ENCODE results near the gene STUM.

Gene STUM

DNA sequence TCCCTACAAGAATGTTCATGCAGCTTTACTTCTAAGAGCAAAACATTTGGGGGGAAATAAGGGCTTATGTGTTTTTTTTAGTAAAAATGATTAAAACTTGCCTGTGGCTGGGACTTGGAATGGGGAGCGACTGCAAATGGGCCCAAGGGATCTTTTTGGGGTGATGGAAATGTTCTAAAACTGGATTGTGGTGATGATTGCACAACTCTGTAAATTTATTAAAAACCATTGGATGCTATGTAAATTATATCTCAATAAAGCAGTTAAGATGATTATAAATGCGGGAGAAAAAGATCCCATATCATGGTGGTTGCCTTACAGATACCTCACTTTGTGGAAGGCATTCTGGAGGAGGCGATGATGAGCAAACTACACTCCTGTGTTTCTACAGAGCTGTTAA lies 30.2 kb upstream of the STUM start:
- Histone ChIP-seq H2AFZ (ENCODE audit: low read depth, low read length, severe bottlenecking) (no peak overlapping the region), H3K79me2 (ENCODE audit: insufficient read depth, low read length) (no peaks in the 10 kb centered on the region), H3K4me2 (ENCODE audit: low read depth, low read length, poor library complexity, severe bottlenecking) (no peak overlapping the region), H4K20me1 (ENCODE audit: low read depth, low read length) (no peaks in the 10 kb centered on the region), H3K36me3 (ENCODE audit: low read length) (no peaks in the 10 kb centered on the region), H3F3A (ENCODE audit: insufficient read depth) (no peaks in the 10 kb centered on the region), H3K9me3 (ENCODE audit: insufficient read depth, low read length) (no peaks in the 10 kb centered on the region), H3K9ac (ENCODE audit: low read length) (no peak overlapping the region), H3K4me3 (ENCODE audit: insufficient read depth, low read length, poor library complexity, severe bottlenecking) (no peak overlapping the region), H3K27ac (ENCODE audit: low read depth, low read length) (no peak overlapping the region), H3K9me2 (replicated peaks; ENCODE audit: insufficient read depth, low read length) (no peaks in the 10 kb centered on the region), H3K27me3 (ENCODE audit: low read length) (no peaks in the 10 kb centered on the region)
- TF ChIP-seq, protein P1, sequence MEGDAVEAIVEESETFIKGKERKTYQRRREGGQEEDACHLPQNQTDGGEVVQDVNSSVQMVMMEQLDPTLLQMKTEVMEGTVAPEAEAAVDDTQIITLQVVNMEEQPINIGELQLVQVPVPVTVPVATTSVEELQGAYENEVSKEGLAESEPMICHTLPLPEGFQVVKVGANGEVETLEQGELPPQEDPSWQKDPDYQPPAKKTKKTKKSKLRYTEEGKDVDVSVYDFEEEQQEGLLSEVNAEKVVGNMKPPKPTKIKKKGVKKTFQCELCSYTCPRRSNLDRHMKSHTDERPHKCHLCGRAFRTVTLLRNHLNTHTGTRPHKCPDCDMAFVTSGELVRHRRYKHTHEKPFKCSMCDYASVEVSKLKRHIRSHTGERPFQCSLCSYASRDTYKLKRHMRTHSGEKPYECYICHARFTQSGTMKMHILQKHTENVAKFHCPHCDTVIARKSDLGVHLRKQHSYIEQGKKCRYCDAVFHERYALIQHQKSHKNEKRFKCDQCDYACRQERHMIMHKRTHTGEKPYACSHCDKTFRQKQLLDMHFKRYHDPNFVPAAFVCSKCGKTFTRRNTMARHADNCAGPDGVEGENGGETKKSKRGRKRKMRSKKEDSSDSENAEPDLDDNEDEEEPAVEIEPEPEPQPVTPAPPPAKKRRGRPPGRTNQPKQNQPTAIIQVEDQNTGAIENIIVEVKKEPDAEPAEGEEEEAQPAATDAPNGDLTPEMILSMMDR (IDR thresholded peaks at IDR 0.05; ENCODE audit: insufficient read depth, low read length, poor library complexity, severe bottlenecking), result no peak
- TF ChIP-seq EZH2phosphoT487 (conservative IDR thresholded peaks at IDR 0.05; ENCODE audit: low read length), result no peak

DNA sequence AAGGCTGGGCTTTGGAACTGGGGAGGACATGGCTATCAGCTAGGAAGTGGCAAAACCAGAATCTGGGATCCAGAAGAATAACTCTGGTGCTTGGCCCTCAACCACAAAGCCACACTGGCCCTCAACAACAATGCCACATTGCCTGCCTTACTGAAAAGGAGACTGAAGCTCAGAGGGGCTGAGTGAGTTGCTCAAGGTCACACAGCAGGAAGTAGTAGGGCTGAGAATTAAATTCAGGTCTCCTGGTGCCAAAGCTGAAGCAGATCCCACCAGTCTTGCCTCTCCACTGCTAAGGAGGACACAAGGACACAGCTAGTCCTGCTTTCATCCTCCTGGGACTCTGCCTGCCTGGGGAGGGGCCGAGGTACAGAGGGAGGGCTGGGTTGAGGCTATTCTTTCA lies 29.4 kb upstream of the STUM start:
- Histone ChIP-seq H3K27ac (ENCODE audit: low read depth, low read length) (no peak overlapping the region), H3K4me3 (ENCODE audit: insufficient read depth, low read length, poor library complexity, severe bottlenecking) (no peak overlapping the region), H3K36me3 (ENCODE audit: low read length) (no peaks in the 10 kb centered on the region), H3K79me2 (ENCODE audit: insufficient read depth, low read length) (no peaks in the 10 kb centered on the region), H3K4me2 (ENCODE audit: low read depth, low read length, poor library complexity, severe bottlenecking) (no peak overlapping the region), H3K9me3 (ENCODE audit: insufficient read depth, low read length) (no peaks in the 10 kb centered on the region), H3K27me3 (ENCODE audit: low read length) (no peaks in the 10 kb centered on the region), H4K20me1 (ENCODE audit: low read depth, low read length) (no peaks in the 10 kb centered on the region), H3K9ac (ENCODE audit: low read length) (no peak overlapping the region), H2AFZ (ENCODE audit: low read depth, low read length, severe bottlenecking) (no peak overlapping the region), H3F3A (ENCODE audit: insufficient read depth) (no peaks in the 10 kb centered on the region), H3K9me2 (replicated peaks; ENCODE audit: insufficient read depth, low read length) (no peaks in the 10 kb centered on the region)
- TF ChIP-seq, protein P1 (IDR thresholded peaks at IDR 0.05; ENCODE audit: insufficient read depth, low read length, poor library complexity, severe bottlenecking), result no peak

DNA sequence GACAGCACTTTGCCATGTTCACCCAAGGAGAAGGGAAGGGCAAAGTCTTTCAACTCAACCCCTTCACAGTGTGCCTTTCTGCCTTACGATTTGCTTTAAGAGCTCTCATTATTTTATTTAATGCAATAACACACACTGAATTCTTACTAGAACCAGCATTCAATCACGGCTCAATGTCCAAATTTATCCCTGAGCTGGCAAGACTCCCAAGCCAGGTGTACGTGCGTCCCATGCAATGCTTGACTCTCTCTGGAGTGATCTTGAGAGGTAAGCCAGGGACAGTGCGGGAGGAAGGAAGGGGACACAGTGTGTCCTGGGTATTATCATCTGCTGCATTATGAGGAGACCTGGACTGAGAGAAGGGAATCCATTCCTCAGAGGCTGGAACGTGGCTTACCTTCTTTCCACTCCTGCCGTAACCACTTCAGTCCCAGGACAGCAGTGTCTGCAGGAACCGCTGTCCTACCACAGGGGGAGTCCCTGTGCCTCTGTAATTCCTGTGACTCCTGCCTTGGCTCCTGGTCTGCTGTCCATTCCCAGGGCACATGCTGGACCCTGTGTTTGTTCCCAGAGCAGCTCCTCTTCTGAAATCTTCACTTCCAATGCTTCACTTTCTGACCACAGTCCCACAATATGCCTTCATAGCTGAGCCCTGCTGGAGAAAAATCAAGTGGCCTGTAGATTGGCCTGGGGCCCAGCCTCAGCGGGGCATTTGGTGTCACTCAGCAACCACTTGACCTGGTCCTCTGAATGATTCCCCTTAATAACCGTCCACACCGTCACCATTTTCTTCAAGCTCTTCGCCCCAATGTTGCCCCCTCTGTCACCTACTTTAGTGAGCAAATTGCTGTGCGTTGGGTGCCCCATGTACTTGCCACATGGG lies 28.6 kb upstream of the STUM start:
- Histone ChIP-seq H3K4me2 (ENCODE audit: low read depth, low read length, poor library complexity, severe bottlenecking) (no peak overlapping the region), H3K36me3 (ENCODE audit: low read length) (no peaks in the 10 kb centered on the region)

More for the DNA sequence above, 28.6 kb upstream of the STUM start:
- no peak for TF ChIP-seq EZH2phosphoT487 (conservative IDR thresholded peaks at IDR 0.05; ENCODE audit: low read length)
- TF ChIP-seq, protein P1 (IDR thresholded peaks at IDR 0.05; ENCODE audit: insufficient read depth, low read length, poor library complexity, severe bottlenecking), result no peak
- Histone ChIP-seq H3F3A (ENCODE audit: insufficient read depth) (no peaks in the 10 kb centered on the region), H3K9ac (ENCODE audit: low read length) (no peak overlapping the region), H2AFZ (ENCODE audit: low read depth, low read length, severe bottlenecking) (no peak overlapping the region), H3K9me2 (replicated peaks; ENCODE audit: insufficient read depth, low read length) (no peaks in the 10 kb centered on the region), H4K20me1 (ENCODE audit: low read depth, low read length) (no peaks in the 10 kb centered on the region), H3K79me2 (ENCODE audit: insufficient read depth, low read length) (no peaks in the 10 kb centered on the region), H3K9me3 (ENCODE audit: insufficient read depth, low read length) (no peaks in the 10 kb centered on the region), H3K27me3 (ENCODE audit: low read length) (no peaks in the 10 kb centered on the region), H3K27ac (ENCODE audit: low read depth, low read length) (no peak overlapping the region), H3K4me3 (ENCODE audit: insufficient read depth, low read length, poor library complexity, severe bottlenecking) (no peak overlapping the region)

All from SU-DHL-6 (cell line).